NCI-H128 (cell line): Measurements from ENCODE around the gene EXOSC5.
"Not testable (repeated sequence)": the region's sequence is repeated elsewhere in the genome, so short reads cannot be mapped to it uniquely, and the experiment has no call there.

Experiments used
- DNase-seq: peaks from one replicate; lab custom pipeline; 2025; ENCODE audit not compliant: unreplicated experiment; lab: John Stamatoyannopoulos, UW

The EXOSC5 gene

GRCh38 chr19:41351339-41352245, 45.6 kb downstream of the EXOSC5 start:
- DNase-seq = no peak

DNA sequence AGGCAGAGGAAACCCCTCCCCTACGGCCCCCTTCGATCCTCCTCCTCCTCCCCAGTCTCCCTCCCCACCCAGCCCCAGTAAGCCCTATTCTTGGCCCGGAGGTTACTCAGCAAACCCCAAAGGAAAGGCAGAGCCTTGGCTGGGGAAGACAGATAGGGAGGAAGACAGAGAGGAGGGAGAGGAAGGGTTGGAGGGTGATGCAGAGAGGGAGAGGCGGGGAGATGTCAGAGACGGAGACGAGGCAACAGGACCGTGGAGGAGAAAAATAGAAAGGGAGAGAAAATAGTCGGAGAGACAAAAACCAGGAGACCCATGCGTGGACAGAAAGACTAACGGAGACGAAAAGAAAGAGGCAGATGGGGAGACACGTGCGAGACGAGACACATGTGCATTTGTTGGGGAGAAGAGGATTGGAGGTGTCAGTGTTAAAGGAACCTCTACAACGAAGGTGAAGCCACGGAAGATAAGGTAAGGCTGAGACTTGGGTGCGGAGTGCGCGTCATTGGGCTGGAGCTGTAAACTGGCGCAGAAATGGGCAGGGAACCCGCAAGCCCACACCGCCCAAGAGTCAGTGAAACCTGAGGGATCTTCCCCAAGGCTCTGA, 46.3 kb downstream of the EXOSC5 start:
- no peak for DNase-seq

DNA sequence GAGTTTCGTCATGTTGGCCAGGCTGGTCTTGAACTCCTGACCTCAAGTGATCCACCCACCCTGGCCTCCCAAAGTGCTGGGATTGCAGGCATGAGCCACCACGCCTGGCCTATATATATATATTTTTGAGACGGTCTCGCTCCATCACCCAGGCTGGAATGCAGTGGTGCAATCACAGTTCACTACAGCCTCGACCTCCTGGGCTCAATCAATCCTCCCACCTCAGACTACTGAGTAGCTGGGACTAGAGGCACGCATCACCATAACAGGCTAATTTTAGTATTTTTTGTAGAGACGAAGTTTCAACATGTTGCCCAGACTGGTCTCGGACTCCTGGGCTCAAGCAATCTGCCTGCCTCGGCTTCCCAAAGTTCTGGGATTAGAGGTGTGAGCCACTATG, 50.2 kb downstream of the EXOSC5 start:
- not testable (repeated sequence) for DNase-seq

- no peak for DNase-seq
These were observed 53.0 kb downstream of the EXOSC5 start for GRCh38 chr19:41344162-41344561.

DNA sequence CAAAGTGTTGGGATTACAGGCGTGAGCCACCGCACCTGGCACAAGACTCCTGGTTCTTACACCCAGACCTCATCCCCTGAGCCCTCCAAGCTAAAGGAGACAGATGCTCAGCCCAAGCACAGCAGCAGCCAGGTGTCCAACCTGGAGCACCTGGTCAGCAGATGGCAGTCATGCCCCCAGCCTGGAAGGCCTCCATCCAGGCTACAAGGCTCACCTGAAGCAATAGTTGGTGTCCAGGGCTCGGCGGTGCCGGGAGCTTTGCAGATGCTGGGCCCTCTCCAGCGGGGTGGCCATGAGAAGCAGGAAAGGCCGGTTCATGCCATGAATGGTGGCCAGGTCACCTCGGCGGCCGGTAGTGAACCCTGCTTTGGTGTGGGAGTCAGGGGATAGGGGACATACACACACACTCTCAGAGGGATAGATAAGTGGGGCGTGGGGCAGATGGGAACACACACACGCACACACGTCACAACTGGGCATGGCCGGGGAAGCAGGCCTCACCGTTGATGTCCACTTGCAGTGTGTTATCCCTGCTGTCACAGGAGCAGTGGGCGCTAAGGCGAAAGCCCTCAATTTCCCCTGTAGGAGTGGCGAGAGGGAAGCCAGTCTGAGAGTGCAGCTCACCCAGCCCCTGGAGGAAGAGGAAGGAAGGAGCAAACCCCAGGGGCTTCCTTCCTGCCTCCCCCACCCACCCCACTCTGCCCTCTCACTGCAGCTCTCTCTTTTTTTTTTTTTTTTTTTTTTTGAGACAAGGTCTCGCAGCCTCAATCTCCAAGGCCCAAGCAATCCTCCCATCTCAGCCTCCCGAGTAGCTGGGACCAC, 55.3 kb downstream of the EXOSC5 start:
- DNase-seq = no peak

DNA sequence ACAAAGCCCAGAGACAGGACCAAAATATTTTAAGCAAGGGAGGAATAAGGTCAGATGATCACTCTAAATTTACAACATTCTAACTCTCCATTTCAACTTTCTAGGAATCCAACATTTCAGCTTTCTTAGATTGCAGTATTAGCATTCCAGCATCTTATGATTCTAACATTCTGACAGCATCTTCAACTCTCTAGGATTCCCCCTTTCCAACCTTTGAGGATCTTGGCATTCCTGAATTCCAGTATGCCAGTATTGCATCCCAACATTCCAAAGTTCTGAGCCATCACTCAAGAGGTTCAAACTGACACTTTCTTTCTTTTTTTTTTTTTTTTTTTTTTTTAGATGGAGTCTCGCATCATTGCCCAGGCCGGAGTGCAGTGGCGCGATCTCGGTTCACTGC, 57.2 kb downstream of the EXOSC5 start:
- no peak for DNase-seq
